IgD-negative memory B cell (primary cell): ENCODE results near the gene OGA. TPM values are rescaled to one million over a fixed set of nuclear protein-coding genes. Genes with fewer than 3 reads are reported as not detected.

ENCODE experiments used
- H3K27ac Mint-ChIP-seq, 3 donors: one replicate each; pipeline ENCODE4 v1.8.0; 2020 to 2022; ENCODE audit warnings: mild to moderate bottlenecking in 3 of 3, mixed read lengths in 3 of 3, moderate library complexity in 1 of 3
- H3K27me3 Mint-ChIP-seq: one replicate; pipeline ENCODE4 v1.8.0; 2021; ENCODE audit warnings: mixed read lengths
- H3K36me3 Mint-ChIP-seq: one replicate; pipeline ENCODE4 v1.8.0; 2020; ENCODE audit warnings: mild to moderate bottlenecking, mixed read lengths
- H3K4me1 Mint-ChIP-seq, 3 donors: one replicate each; pipeline ENCODE4 v1.8.0; 2020 to 2022; ENCODE audit warnings: mixed read lengths in 3 of 3, mild to moderate bottlenecking in 1 of 3
- H3K4me3 Mint-ChIP-seq, 4 donors: one replicate each; pipeline ENCODE4 v1.8.0; 2020 to 2022; ENCODE audit warnings: mild to moderate bottlenecking in 4 of 4, mixed read lengths in 4 of 4, moderate library complexity in 3 of 4
- H3K9me3 Mint-ChIP-seq, 3 donors: one replicate each; pipeline ENCODE4 v1.8.0; 2020 to 2021; ENCODE audit warnings: mixed read lengths in 3 of 3, mild to moderate bottlenecking in 1 of 3
- polyA plus RNA-seq: library from polyadenylated mRNA; unstranded; fragments of 300-500 nt; fragmentation: Illumina TruSeq; gene quantifications from one replicate; pipeline ENCODE4 v1.2.3, GENCODE V29; 2021

Gene OGA
- polyA plus RNA-seq, 1 donor from 2014 or later = 47.8 TPM

DNA sequence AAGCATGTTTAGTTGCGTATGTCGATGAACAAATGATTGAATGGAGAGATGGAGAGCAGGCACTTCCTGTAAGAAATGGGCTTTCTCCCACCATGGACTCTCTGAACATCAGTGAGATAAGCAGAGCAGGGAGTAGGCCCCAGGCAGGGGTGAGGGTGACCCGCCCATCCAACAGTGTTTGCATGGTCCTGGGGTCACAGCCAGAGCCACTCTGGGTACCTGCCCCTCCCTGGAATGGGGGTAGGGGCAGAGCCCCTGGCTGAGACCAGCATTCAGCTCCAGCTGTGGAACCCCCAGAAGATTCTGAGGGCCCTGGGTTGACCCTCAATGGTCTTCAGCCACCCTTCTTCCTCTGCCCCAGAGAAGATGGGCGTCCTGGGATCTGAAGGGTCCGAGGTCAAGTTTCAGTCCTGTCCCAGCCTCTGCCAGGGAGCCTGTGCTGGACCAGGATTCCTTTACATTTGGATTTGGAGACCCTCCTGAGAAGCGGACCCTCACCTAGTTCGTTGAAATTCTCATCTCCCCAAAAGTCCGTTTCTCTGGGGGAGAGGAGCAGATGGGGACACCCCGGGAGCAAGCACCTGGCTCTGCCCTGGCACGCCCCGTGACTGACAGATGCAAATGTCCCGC, 40.0 kb downstream of the OGA start:
- Mint-ChIP-seq H3K4me1 (peaks cover 23 to 38% (median 34%) of the 10 kb centered on the region in 3 donors), H3K27ac (peak overlapping the region in 2 of 3 donors; percentile 35 to 72), H3K9me3 (no peaks in the 10 kb centered on the region), H3K36me3 (no peaks in the 10 kb centered on the region), H3K4me3 (peak overlapping the region in 3 of 4 donors; percentile 84 to 97 (median 91)), H3K27me3 (peaks cover 38% of the 10 kb centered on the region)

DNA sequence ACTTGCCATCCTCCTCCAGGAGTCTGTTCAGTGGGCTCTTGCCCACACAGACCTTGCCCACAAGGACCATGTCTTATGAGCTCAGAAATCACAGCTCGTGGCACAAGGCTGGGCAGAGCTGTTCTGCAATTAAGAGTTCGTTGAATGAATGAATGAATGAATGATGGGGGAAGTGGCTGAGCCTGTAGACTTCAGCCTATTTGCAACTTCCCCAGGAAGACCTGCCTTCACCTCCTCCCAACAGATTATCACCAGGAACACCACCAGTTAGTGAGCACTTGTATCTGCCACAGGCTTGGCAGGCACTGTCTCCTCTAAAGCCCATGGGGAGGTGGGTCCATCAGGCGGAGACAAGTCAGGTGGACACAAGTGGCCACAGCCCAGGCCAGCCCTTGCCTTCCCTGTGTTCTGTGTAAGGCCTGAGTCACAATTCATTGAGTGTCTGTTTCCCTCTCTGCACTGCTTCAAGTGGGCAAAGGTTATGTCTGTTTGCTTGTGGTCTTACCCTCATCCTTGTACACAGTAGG, 40.6 kb downstream of the OGA start:
- no peaks in the 10 kb centered on the region for H3K9me3 Mint-ChIP-seq
- H3K4me1 Mint-ChIP-seq = peaks cover 20 to 34% (median 32%) of the 10 kb centered on the region in 3 donors
- H3K4me3 Mint-ChIP-seq = peak overlapping the region in 3 of 4 donors; percentile 47 to 75 (median 67)
- peaks cover 40% of the 10 kb centered on the region for H3K27me3 Mint-ChIP-seq
- H3K36me3 Mint-ChIP-seq = no peaks in the 10 kb centered on the region
- no peak overlapping the region for H3K27ac Mint-ChIP-seq

DNA sequence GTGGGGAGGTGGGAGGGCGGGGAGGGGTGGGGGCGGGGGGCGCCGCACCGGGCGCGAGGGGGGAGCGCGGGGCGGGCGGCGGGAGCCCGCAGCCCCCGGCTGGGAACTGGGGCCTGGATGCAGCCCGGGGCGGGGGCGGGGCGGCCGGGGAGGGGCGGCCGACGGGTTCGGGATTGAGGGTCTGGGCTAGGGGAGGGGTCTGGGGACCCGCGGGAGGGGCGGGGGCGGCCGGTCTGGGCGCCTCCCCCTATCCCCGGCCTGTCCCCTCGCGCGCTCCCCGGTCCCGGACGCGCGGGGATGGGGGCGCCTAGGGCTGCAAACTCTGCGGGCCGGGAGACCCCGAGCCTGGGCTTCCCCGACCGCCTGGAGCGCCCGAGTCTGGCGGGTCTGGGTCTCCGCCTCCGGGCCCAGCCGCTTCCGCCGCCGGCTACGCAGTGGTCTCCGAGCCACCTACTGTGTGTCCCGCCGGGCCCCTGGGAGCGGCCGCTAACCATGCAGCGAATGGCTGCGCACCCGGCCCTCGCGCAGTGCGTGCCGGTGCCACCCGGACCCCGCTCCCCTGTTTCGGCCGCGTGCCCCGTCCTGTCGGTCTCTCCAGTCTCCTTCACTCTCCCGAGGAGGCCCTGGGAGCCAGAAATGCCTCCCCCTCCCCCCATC, 42.0 kb downstream of the OGA start:
- Mint-ChIP-seq H3K9me3 (no peaks in the 10 kb centered on the region), H3K4me1 (peaks cover 12 to 29% (median 26%) of the 10 kb centered on the region in 3 donors), H3K4me3 (peak overlapping the region in 3 of 4 donors; percentile 28 to 86 (median 34)), H3K27me3 (peaks cover 48% of the 10 kb centered on the region), H3K36me3 (no peaks in the 10 kb centered on the region), H3K27ac (no peak overlapping the region)

DNA sequence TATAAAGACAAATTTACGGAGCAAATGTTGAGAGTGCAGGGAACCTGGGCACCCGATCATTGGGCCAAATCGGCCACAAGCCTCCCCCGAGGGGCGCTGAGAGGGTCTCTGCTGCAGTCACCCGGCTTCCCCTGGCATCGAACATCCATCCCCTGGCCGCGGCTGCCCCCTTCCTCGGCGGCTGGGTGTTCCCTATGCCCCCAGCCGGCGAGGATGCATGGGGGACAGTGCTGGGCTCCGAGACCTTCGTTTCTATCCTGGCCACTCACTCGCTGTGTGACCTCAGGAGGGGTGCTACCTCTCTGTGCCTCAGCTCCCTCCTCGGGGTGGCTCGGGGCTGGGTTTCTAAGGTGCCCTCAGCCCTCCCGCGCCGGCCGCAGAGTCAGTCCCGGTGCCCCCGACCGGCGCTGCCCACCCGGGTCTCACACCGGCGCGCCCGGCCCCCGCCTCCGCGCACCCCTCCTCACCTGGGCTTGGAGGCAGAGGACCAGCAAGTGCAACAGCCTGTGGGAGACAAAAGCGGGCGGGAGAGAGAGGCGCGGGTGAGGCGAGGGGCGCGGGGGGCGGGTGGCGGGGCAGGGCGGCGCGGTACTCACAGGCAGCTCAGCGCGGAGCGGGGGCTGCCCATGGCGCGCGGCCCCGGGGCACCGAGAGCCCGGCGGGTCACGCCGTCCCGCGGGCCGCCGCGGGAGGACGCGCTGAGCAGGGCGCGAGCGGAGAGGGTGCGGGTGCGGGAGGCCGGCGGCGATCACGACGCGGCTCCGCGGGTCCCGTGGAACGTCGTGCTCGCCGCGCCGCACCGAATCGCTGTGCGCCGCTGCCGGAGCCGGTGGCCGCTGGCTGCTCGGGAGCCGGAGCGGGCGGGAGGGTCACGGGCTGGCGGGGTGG, 42.7 kb downstream of the OGA start, which contains the start of gene FGF8:
TSS of gene FGF8 (minus strand) at position 842 of the 888 bp plus-strand sequence. CDS start at position 628, 214 bp downstream.
- peaks cover 49% of the 10 kb centered on the region for H3K27me3 Mint-ChIP-seq
- peaks cover 9 to 24% (median 24%) of the 10 kb centered on the region in 3 donors for H3K4me1 Mint-ChIP-seq
- no peaks in the 10 kb centered on the region for H3K9me3 Mint-ChIP-seq
- no peak within 1 kb of the TSS for H3K27ac Mint-ChIP-seq
- H3K36me3 Mint-ChIP-seq = no peaks in the 10 kb centered on the region
- H3K4me3 Mint-ChIP-seq = peak within 1 kb of the TSS; percentile 34 to 86 (median 62)

DNA sequence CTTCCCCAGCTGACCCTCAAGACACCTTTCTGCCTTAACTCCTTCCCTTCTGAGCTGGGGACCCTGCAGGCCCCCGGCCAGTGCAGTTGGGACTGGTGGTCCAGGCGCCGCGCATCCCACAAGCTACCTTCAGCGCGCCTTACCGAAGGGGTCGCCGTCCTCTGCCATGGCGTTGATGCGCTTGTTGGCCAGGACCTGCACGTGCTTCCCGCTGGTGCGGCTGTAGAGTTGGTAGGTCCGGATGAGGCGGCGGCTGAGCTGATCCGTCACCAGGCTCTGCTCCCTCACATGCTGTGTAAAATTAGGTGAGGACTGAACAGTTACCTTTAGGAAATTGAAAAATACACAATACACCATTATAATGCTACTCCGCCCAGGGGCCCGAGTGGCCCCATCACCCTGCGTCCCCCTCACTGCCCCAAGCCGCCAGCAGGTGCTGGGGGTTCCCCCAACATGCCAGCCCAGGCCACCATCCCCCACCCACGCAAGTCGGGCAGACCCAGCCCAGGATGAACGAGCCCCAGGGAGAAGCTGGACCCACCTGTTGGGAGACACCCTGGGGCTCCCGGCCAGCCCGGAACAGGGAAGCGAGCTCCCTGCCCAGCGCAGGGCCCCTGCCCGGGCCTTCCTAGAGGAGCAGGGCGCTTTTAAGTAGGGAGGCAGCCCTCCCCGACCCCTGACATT, 43.5 kb downstream of the OGA start:
- Mint-ChIP-seq H3K9me3 (no peaks in the 10 kb centered on the region), H3K4me1 (peaks cover 9 to 21% (median 21%) of the 10 kb centered on the region in 3 donors), H3K27me3 (peaks cover 49% of the 10 kb centered on the region), H3K36me3 (no peaks in the 10 kb centered on the region), H3K27ac (no peak overlapping the region), H3K4me3 (peak overlapping the region; percentile 5 to 70 (median 66))

DNA sequence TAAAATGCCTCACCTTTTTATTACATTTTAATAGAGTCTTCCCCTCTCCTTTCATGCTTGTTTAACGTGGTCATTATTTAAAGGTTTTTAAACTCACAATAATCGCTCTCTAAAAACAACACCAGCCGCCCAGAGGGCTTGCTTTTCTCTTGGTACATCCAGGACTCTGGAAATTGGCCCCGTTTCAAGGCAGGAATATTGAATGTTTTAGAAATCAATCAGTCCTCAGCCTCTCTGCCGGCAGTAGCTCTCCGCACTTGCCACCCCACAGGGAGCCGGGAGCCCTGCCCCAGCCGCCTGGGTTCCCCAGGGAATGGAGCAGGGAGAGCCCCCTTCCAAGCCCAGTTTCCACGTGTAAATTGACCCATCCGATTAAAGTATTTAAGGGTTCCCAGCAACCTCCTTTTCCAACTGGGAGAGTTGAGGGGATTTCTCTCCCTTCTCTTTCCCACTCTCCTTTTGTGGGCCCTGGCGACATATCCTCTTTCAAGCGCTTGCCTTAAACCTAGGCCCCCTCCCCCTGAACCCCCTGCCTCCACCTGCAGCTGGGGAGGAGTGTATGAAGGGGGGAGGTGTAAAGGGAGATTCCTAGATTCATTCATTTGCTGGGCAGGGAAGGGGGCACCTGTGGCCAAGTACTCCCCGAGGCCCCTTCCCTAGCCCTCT, 44.2 kb downstream of the OGA start:
- peak overlapping the region in 1 of 3 donors; percentile 38 for H3K27ac Mint-ChIP-seq
- H3K4me3 Mint-ChIP-seq = peak overlapping the region in 3 of 4 donors; percentile 17 to 70 (median 65)
- H3K36me3 Mint-ChIP-seq = no peaks in the 10 kb centered on the region
- no peaks in the 10 kb centered on the region for H3K9me3 Mint-ChIP-seq
- H3K4me1 Mint-ChIP-seq = peaks cover 8 to 19% (median 17%) of the 10 kb centered on the region in 3 donors
- H3K27me3 Mint-ChIP-seq = peaks cover 48% of the 10 kb centered on the region

DNA sequence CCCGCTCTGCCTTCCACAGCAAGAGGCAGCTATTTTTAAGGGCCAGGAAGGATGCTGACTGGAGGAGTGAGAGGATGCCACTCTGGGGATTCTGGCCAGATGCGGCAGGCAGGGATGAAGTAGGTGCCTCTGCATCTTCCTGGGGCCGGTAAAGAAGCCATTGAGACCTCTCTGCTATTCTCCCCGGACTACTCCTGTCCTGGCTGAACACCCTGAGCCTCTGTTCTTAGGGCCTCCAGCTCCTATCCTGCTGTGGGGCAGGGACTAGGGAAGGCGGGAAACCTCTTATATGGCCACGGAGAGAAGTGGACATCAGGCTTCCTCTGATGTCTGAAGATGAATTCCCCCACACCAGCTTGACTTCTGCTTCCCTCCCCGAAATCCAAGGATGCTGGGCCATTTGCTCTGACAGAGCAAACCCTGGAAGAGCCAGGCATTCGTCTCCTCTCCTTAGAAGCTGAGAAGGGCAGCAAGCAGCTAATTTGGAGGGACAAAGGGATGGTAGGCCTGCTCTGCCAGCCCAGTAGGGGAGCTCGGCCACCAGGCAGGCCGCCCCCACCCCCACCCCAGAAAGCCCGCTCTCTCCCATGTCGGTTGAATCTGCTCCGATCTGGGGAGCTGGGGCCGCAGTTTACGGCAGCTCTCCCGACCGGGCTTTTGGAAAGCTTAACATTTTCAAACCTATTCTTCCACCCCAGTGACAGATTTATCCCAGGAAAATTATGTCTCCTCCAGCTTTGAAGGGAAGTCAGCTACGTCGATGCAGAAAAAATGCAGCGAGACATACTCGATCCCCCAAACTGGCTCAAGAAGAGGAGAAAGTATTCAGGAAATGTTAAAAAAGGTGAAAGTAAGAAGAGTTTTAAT, 45.1 kb downstream of the OGA start:
- no peaks in the 10 kb centered on the region for H3K36me3 Mint-ChIP-seq
- H3K4me1 Mint-ChIP-seq = peaks cover 4 to 13% (median 13%) of the 10 kb centered on the region in 3 donors
- peak overlapping the region in 1 of 4 donors; percentile 65 for H3K4me3 Mint-ChIP-seq
- peak overlapping the region in 1 of 3 donors; percentile 38 for H3K27ac Mint-ChIP-seq
- peaks cover 40% of the 10 kb centered on the region for H3K27me3 Mint-ChIP-seq
- no peaks in the 10 kb centered on the region for H3K9me3 Mint-ChIP-seq

DNA sequence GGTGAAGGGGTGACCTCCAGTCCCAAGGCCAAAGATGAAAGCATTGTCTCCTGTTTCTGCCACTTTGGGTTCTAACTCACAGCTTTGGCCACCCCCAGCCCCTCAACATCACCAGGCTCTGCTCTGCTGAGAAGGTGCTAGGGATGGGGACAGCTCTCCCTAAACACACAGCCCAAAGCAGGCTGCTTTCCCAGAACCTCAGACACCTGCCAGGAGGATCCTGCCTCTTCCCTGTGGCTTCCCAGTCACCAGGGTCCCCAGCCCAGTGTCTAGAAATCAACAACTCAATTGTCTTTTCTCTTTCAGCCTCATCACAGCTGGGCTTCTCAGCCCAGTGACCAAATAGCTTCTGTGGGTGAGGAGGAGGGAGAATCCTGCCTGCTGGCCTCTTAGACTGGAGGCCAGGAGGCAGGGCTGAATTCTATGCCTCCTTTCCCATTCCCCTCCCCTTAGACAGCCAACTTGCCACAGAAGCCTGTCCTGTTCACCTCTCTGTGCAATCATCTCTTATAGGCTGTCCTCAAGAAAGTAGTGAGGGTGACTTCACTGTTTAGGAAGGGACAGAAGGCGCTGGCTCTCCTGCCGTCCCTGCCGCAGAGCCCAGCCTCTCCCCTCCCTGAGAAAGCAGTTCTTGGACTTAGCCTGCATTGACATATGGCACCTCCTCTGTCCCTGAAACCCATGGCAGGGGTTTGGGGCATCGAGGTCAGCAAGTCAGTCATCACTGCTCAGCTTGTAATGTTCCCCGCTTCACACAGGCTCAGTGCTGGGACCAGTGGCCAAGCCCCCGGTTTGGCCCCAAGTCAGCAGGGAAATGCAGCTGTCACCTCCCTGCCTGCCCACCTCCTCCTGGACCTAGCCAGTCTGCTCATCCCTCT, 46.0 kb downstream of the OGA start:
- no peak overlapping the region for H3K4me3 Mint-ChIP-seq
- H3K4me1 Mint-ChIP-seq = peaks cover 4 to 13% (median 8%) of the 10 kb centered on the region in 3 donors
- no peak overlapping the region for H3K27ac Mint-ChIP-seq
- H3K9me3 Mint-ChIP-seq = no peaks in the 10 kb centered on the region
- H3K36me3 Mint-ChIP-seq = no peaks in the 10 kb centered on the region
- H3K27me3 Mint-ChIP-seq = peaks cover 33% of the 10 kb centered on the region

DNA sequence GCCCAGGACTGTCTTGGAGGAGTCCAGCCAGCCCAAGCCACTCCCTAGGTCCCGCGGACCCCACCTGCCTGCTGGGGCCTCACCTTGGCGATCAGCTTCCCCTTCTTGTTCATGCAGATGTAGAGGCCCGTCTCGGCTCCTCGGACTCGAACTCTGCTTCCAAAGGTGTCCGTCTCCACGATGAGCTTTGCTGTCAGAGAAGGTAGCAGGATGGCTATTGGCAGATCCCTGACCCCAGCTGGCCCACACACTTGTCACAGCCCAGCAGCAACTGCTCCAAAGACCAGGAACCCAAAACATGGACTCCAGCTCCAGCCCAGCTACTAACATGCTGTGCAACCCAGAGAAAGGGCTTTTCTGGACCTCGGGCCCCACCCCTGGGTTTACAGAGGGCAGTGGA, 46.9 kb downstream of the OGA start:
- Mint-ChIP-seq H3K4me1 (peaks cover 2 to 13% (median 6%) of the 10 kb centered on the region in 3 donors), H3K4me3 (no peak overlapping the region), H3K9me3 (no peaks in the 10 kb centered on the region), H3K36me3 (no peaks in the 10 kb centered on the region), H3K27ac (peak overlapping the region in 1 of 3 donors; percentile 41), H3K27me3 (peaks cover 33% of the 10 kb centered on the region)

DNA sequence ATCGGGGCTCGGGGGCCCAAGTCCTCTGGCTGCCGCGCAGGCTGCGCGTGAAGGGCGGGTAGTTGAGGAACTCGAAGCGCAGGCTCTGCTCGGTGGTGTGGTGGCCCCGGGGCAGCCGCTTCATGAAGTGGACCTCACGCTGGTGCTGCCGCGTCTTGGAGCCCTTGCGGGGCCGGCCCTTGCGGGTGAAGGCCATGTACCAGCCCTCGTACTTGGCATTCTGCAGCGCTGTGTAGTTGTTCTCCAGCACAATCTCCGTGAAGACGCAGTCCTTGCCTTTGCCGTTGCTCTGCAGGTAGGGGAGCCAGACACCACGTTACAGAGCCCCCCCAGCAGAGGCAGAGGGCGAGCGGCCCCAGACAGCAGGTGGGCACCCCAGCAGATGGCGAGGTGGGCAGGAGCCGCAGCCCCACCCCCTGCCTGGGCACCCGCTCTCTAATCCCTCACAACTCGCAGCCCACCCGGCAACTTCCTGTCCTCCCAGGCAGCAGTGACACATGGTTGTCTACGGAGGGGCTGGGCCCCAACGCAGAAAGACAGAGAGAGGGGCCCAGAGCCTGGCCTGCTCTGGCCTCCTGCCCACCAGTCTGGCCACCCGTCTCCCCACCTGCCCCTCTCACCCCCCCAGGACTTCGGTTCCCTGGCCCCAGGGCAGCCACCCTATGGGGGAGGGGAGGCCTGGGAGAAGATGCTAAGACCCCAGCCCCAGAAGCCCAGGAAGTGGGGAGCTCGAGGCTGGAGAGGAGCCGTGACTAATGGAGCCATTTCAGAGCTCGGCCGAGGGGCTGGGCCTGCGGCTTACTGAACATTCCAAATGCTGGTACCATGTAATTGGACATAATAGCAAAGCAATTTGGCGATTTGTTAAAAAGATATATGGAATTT, 47.7 kb downstream of the OGA start:
- H3K36me3 Mint-ChIP-seq = no peaks in the 10 kb centered on the region
- H3K4me1 Mint-ChIP-seq = peaks cover 3 to 13% (median 6%) of the 10 kb centered on the region in 3 donors
- H3K4me3 Mint-ChIP-seq = no peak overlapping the region
- H3K27ac Mint-ChIP-seq = peak overlapping the region in 1 of 3 donors; percentile 41
- H3K27me3 Mint-ChIP-seq = peaks cover 34% of the 10 kb centered on the region
- H3K9me3 Mint-ChIP-seq = no peaks in the 10 kb centered on the region

DNA sequence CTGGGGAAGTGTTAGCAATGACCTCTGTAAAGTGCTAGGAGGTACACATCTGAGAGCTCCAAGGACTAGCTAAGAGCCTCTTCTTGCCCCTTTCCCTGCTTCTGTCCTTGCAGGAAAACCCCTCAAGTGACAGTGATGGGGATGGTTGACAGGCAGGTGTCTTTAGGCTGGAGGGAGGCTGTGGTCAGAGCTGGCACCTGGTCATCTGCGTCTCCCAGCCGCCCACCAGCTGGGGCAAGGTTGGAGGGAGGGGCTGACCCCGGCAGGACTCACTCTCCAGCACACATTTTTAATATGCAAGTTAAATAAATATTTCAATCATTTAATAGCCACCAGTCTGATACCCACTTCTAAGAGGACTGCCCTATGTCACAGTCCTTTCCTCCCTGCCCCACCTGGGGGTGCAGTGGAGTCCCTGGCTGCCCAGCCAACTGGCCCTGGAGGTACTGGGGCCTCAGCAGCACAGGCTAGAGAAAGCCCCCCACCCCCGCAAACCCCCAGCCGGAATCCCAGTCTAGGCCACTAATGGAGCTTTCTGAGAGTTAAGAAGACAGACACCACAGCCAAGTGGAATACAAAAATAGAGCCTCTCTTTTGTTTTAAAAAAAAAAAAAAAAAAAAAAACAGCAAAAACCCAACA, 48.6 kb downstream of the OGA start:
- Mint-ChIP-seq H3K4me3 (no peak overlapping the region), H3K9me3 (no peaks in the 10 kb centered on the region), H3K36me3 (no peaks in the 10 kb centered on the region), H3K27me3 (peaks cover 30% of the 10 kb centered on the region), H3K4me1 (peaks cover 2 to 10% (median 4%) of the 10 kb centered on the region in 3 donors), H3K27ac (no peak overlapping the region)
